Esophagus (tissue), 2 donors: ENCODE measurements around the gene IGFBP1. TPM values are rescaled to one million over a fixed set of nuclear protein-coding genes. Genes with fewer than 3 reads are reported as not detected.

Source experiments
- H3K27ac ChIP-seq, 2 donors: one replicate each; pipeline ENCODE4 v1.5.1; 2013; ENCODE audit warnings: low read depth in 2 of 2, mild to moderate bottlenecking in 2 of 2, inconsistent platforms in 1 of 2, low read length in 1 of 2, moderate library complexity in 1 of 2
- H3K27me3 ChIP-seq, 2 donors: one replicate each; pipeline ENCODE4 v1.6.1; 2013; ENCODE audit warnings: low read length in 2 of 2, control low read depth in 1 of 2, mild to moderate bottlenecking in 1 of 2; ENCODE audit not compliant: insufficient read depth in 2 of 2, control insufficient read depth in 1 of 2
- H3K36me3 ChIP-seq, 2 donors: one replicate each; pipeline ENCODE4 v1.6.1; 2013; ENCODE audit warnings: low read length in 1 of 2; ENCODE audit not compliant: control insufficient read depth in 2 of 2, insufficient read depth in 2 of 2
- H3K4me1 ChIP-seq, 2 donors: one replicate each; pipeline ENCODE4 v1.6.1; 2013; ENCODE audit warnings: low read length in 1 of 2; ENCODE audit not compliant: control insufficient read depth in 2 of 2, insufficient read depth in 2 of 2
- H3K4me3 ChIP-seq, 2 donors: one replicate each; pipeline ENCODE4 v1.5.1; 2013; ENCODE audit warnings: low read length in 2 of 2, mild to moderate bottlenecking in 2 of 2, low read depth in 1 of 2, moderate library complexity in 1 of 2
- H3K9me3 ChIP-seq, 2 donors: one replicate each; pipeline ENCODE4 v1.6.1; 2013; ENCODE audit warnings: mild to moderate bottlenecking in 2 of 2, low read depth in 1 of 2, low read length in 1 of 2, moderate library complexity in 1 of 2; ENCODE audit not compliant: control insufficient read depth in 2 of 2, insufficient read depth in 1 of 2
- WGBS, 2 donors: extraction: QIAGEN DNeasy Blood & Tissue Kit; methylation state at CpG; one replicate each; pipeline ENCODE4 v1.1.7; 2013; 5-methylcytosine and 5-hydroxymethylcytosine counted together
- polyA plus RNA-seq, 2 donors: library from polyadenylated mRNA; stranded (reverse); fragments of 200-250 nt; gene quantifications; one replicate each; pipeline ENCODE4 v1.2.3, GENCODE V29; 2013
- donor health status: healthy with polysubstance abuse.
- donor health status: Bipolar disorder and iron deficiency.

IGFBP1 gene
- polyA plus RNA-seq, 2 donors, result not detected

DNA sequence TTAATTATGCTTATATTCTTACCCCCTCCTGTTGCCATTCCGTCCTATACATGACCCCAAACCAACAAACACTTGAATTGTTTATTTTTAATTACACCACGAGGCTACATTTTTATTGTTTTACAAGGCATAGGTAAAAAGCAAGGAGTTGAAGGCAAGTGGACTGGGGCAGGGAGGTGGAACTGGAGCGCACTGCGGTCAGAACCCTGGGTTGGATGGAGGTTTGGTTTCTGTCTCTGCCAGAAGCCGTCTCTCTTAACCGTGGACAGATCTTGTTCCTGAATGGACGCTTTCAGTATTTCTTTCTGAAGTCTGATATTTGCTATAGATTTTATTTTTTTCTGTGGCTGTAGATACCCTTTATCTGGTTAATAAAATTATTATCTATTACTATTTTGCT is 52.7 kb downstream of the IGFBP1 start:
- WGBS, 2 donors, result 65 to 73% methylated on average over 7 of the region's 7 CpGs
- H3K9me3 ChIP-seq, result no peaks in the 10 kb centered on the region

More for the DNA sequence above, 52.7 kb downstream of the IGFBP1 start:
- no peak overlapping the region for H3K4me3 ChIP-seq
- H3K27me3 ChIP-seq, result no peaks in the 10 kb centered on the region
- H3K27ac ChIP-seq, result no peak overlapping the region
- no peaks in the 10 kb centered on the region for H3K36me3 ChIP-seq
- H3K4me1 ChIP-seq, result no peaks in the 10 kb centered on the region

Other genes with a start within 250 kb of the IGFBP1 start
- gene CCDC201, start 15.4 kb upstream of the IGFBP1 start, polyA plus RNA-seq, result not detected
- 10 to 100 TPM; 13.0 to 19.8 TPM for gene IGFBP3, start 32.8 kb downstream of the IGFBP1 start, polyA plus RNA-seq